Heart left ventricle (tissue), 16 donors: Measurements from ENCODE around the gene KIF4B. TPM values are rescaled to one million over a fixed set of nuclear protein-coding genes. Genes with fewer than 3 reads are reported as not detected.
"Not testable (repeated sequence)": the region's sequence is repeated elsewhere in the genome, so short reads cannot be mapped to it uniquely, and the experiment has no call there.

Experiments used
- ATAC-seq, 4 donors: fragments of 200-7000 bp; cut with Tn5 transposase; one replicate each; pipeline ENCODE4 v1.9.1; 2020 to 2022; ENCODE audit warnings: moderate library complexity in 4 of 4, mild to moderate bottlenecking in 3 of 4, moderate number of reproducible peaks in 1 of 4
- DNase-seq, 5 donors: peaks; one replicate each; pipeline ENCODE4 v3.0.0-alpha.2; 2020
- H3K27ac ChIP-seq, 12 donors: fragments of 200-600 bp; sonication (generic) in 4 of 12; one replicate each; pipeline versions ENCODE4 v1.5.0 to v1.8.0; 2016 to 2022; ENCODE audit warnings: mild to moderate bottlenecking in 2 of 12
- H3K27me3 ChIP-seq, 9 donors: fragments of 200-600 bp; sonication (generic) in 2 of 9; one replicate each; pipeline versions ENCODE4 v1.5.1 to v1.8.0; 2016 to 2022; ENCODE audit warnings: mild to moderate bottlenecking in 3 of 9
- H3K36me3 ChIP-seq, 9 donors: fragments of 200-600 bp; sonication (generic) in 2 of 9; one replicate each; pipeline versions ENCODE4 v1.5.0 to v1.8.0; 2018 to 2022; ENCODE audit warnings: mild to moderate bottlenecking in 2 of 9
- H3K4me1 ChIP-seq, 12 donors: fragments of 200-600 bp; sonication (generic) in 4 of 12; one replicate each; pipeline versions ENCODE4 v1.5.0 to v1.8.0; 2016 to 2022; ENCODE audit warnings: mild to moderate bottlenecking in 3 of 12
- H3K4me3 ChIP-seq, 12 donors: fragments of 200-600 bp; sonication (generic) in 4 of 12; one replicate each; pipeline versions ENCODE4 v1.5.0 to v1.8.0; 2017 to 2022; ENCODE audit warnings: mild to moderate bottlenecking in 9 of 12, moderate library complexity in 4 of 12
- H3K9me3 ChIP-seq, 12 donors: fragments of 200-600 bp; sonication (generic) in 4 of 12; one replicate each; pipeline versions ENCODE4 v1.5.0 to v1.8.0; 2016 to 2022; ENCODE audit warnings: mild to moderate bottlenecking in 1 of 12
- POLR2A ChIP-seq, 2 donors: fragments of 450-650 bp; IDR thresholded peaks; one replicate each; pipeline ENCODE4 v1.6.1; 2017; ENCODE audit warnings: antibody characterized with exemption in 2 of 2, mild to moderate bottlenecking in 2 of 2, moderate library complexity in 2 of 2
- WGBS, 4 donors: extraction: QIAGEN DNeasy Blood & Tissue Kit in 2 of 4; methylation state at CpG; one replicate each; pipeline versions ENCODE4 v1.1.5 to v1.1.7; 2013 to 2018; 5-methylcytosine and 5-hydroxymethylcytosine counted together
- intact Hi-C, 10 donors: fragments of 100-400 bp; cut with DNase I; formaldehyde crosslinking; loops; one replicate each; pipeline versions ENCODE4 v1.11.1 to v1.14.2; 2022
- polyA plus RNA-seq, 2 donors: library from polyadenylated mRNA; stranded (reverse); fragments of 200-250 nt; gene quantifications; one replicate each; pipeline ENCODE4 v1.2.3, GENCODE V29; 2013
- total RNA-seq, 9 donors: library from RNA; depleted of rRNA in 2 of 9; stranded (reverse); fragments of >200 nt in 2 of 9; fragmentation: NEBNext Ultra II Directional in 3 of 9; extraction: Animal tissue kit (Norgen Biotek cat#: 25700) in 3 of 9; gene quantifications; one replicate each; pipeline versions ENCODE4 v1.1.0 to v1.2.4, GENCODE V29; 2016 to 2023
- TF ChIP-seq, protein P1 (sequence below), 12 donors: fragments of 200-600 bp; sonication (generic) in 4 of 12; IDR thresholded peaks; one replicate each; pipeline versions ENCODE4 v1.5.0 to v1.8.0; 2018 to 2022; ENCODE audit warnings: antibody characterized with exemption in 12 of 12, mild to moderate bottlenecking in 5 of 12
- donor health status: ischemic (EF 13 %, LVEDD 7.1; RV severe dilation, severe dysfunction).
- donor health status: healthy with polysubstance abuse.
- donor health status: DM: no; HTN: yes; CAD: no.
- donor health status: DM: no; HTN: no; CAD: no.
- donor health status: ischemic (EF 25% LVEDD 6.9; RV normal size, moderate dysfunction).
- donor health status: ischemic (EF 25% LVEDD 5.7; RV mildly dilated, moderate dysfunction).
- donor health status: healthy.
- donor health status: DM: yes; HTN: yes; CAD: no.
- donor health status: ischemic (EF 35%, LVEDD 5.7; RV mildly dilated, moderate dysfunction).
- donor health status: nonischemic (EF 11% LVEDD 7.7; RV severe dilation, severe dysfunction).
- donor health status: DM: yes; HTN: yes; CAD: no.
- donor health status: PGD.
- donor health status: ischemic (EF 29% LVEDD 5.4; RV normal size, mild dysfunction).
- donor health status: nonischemic (EF 23%, LVEDD 6.1; RV moderate dilation, normal function).

KIF4B gene
- total and polyA plus RNA-seq, 11 donors = 0.07 to 0.21 TPM; not detected in 9

DNA sequence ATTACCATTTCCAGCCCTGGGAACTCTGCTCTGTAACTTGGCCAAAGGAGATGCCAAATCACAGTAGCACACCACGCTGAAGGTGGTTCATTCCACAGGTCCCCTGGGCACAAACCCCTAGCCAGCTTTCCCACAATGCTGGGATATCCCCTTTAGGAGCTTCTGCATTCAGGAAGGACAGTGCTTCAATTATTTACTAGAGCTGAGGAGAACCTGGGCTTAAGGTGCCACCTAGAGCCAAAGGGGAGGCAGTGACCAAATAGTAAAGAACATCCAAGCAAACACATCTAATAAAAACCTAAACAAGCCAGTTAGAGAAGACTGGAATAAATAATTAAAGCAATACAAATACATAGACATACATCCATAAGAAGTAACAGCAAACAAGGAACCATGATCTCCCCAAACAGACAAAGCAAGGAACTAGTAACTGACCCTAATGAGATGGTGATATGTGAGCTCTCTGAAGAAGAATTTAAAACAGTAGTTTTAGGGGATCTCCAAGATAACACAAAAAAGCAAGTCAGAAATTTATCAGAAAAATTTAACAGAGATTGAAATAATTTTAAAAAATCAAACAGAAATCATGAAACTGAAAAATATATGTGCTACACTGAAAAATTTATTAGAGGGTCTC lies 14.6 kb downstream of the KIF4B start:
- Histone ChIP-seq H3K9me3 (peaks cover 0 to 36% (median 10%) of the 10 kb centered on the region in 12 donors), H3K27ac (no peak overlapping the region), H3K4me1 (no peaks in the 10 kb centered on the region), H3K4me3 (no peak overlapping the region), H3K36me3 (no peaks in the 10 kb centered on the region), H3K27me3 (peaks cover 0 to 2% (median 0%) of the 10 kb centered on the region in 9 donors)
- 44 to 56% (median 52%) methylated on average over 1 of the region's 1 CpG for WGBS, 4 donors
- ATAC-seq (no peak), DNase-seq (no peak)
- intact Hi-C loops = no loop called here
- TF ChIP-seq POLR2A (IDR thresholded peaks at IDR 0.05) = no peak
- TF ChIP-seq, protein P1, sequence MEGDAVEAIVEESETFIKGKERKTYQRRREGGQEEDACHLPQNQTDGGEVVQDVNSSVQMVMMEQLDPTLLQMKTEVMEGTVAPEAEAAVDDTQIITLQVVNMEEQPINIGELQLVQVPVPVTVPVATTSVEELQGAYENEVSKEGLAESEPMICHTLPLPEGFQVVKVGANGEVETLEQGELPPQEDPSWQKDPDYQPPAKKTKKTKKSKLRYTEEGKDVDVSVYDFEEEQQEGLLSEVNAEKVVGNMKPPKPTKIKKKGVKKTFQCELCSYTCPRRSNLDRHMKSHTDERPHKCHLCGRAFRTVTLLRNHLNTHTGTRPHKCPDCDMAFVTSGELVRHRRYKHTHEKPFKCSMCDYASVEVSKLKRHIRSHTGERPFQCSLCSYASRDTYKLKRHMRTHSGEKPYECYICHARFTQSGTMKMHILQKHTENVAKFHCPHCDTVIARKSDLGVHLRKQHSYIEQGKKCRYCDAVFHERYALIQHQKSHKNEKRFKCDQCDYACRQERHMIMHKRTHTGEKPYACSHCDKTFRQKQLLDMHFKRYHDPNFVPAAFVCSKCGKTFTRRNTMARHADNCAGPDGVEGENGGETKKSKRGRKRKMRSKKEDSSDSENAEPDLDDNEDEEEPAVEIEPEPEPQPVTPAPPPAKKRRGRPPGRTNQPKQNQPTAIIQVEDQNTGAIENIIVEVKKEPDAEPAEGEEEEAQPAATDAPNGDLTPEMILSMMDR (IDR thresholded peaks at IDR 0.05) = no peak

GRCh38 chr5:155029240-155029639 lies 15.7 kb downstream of the KIF4B start:
- DNase-seq (no peak), ATAC-seq (no peak)
- H3K27ac ChIP-seq = no peak overlapping the region
- 74 to 81% (median 78%) methylated on average over 1 of the region's 1 CpG for WGBS, 4 donors
- no peak overlapping the region for H3K4me3 ChIP-seq
- no peaks in the 10 kb centered on the region for H3K36me3 ChIP-seq
- H3K9me3 ChIP-seq = peaks cover 0 to 36% (median 10%) of the 10 kb centered on the region in 12 donors
- no peak for TF ChIP-seq POLR2A (IDR thresholded peaks at IDR 0.05)
- TF ChIP-seq, protein P1 (IDR thresholded peaks at IDR 0.05) = no peak
- intact Hi-C loops = no loop called here
- no peaks in the 10 kb centered on the region for H3K4me1 ChIP-seq
- H3K27me3 ChIP-seq = peaks cover 0 to 2% (median 0%) of the 10 kb centered on the region in 9 donors

DNA sequence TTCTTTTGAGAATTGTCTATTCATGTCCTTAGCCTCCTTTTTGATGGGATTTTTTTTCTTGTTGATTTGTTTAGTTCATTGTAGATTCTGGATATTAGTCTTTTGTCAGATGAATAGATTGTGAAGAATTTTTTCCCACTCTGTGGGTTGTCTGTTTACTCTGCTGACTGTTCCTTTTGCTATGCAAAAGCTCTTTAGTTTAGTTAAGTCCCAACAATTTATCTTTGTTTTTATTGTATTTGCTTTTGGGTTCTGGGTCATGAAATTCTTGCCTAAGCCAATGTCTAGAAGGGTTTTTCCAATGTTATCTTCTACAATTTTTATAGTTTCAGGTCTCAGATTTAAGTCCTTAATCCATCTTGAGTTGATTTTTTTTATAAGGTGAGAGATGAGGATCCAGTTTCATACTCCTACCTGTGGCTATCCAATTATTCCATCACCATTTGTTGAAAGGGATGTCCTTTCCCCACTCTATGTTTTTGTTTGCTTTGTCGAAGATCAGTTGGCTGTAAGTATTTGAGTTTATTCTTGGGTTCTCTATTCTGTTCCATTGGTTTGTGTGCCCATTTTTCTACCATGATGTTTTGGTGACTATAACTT lies 20.7 kb downstream of the KIF4B start:
- H3K4me3 ChIP-seq, intact Hi-C loops, DNase-seq, H3K4me1 ChIP-seq, H3K27ac ChIP-seq, H3K36me3 ChIP-seq, H3K27me3 ChIP-seq, ATAC-seq: not testable (repeated sequence)
- peaks cover 0 to 19% (median under 1%) of the 10 kb centered on the region in 12 donors for H3K9me3 ChIP-seq
- WGBS, 4 donors = 76 to 100% (median 92%) methylated on average over 1 of the region's 1 CpG

DNA sequence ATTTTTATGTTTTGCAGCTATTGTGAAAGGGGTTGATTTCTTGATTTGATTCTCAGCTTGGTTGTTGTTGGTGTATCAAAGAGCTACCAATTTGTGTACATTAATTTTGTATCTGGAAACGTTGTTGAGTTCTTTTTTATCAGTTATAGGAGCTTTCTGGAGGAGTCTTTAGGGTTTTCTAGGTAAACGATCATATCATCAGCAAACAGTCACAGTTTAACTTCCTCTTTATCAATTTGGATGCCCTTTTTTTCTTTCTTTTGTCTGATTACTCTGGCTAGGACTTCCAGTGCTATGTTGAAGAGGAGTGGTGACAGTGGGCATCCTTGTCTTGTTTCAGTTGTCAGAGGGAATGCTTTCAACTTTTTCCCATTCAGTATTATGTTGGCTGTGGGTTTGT lies 21.5 kb downstream of the KIF4B start:
- H3K4me3 ChIP-seq, H3K27ac ChIP-seq, H3K36me3 ChIP-seq, H3K27me3 ChIP-seq, intact Hi-C loops, H3K4me1 ChIP-seq, DNase-seq, ATAC-seq: not testable (repeated sequence)
- WGBS, 4 donors = 26 to 41% (median 28%) methylated on average over 2 of the region's 2 CpGs
- peaks cover 0 to 13% (median 0%) of the 10 kb centered on the region in 12 donors for H3K9me3 ChIP-seq

- Histone ChIP-seq H3K36me3 (no peaks in the 10 kb centered on the region), H3K4me1 (no peaks in the 10 kb centered on the region), H3K27me3 (no peaks in the 10 kb centered on the region), H3K4me3 (no peak overlapping the region), H3K9me3 (no peaks in the 10 kb centered on the region), H3K27ac (no peak overlapping the region)
- intact Hi-C loops = no loop called here
- 84 to 87% (median 85%) methylated on average over 3 of the region's 3 CpGs for WGBS, 4 donors
- no peak for ATAC-seq
- no peak for TF ChIP-seq POLR2A (IDR thresholded peaks at IDR 0.05)
- TF ChIP-seq, protein P1 (IDR thresholded peaks at IDR 0.05) = no peak
- no peak for DNase-seq
These were observed 27.6 kb downstream of the KIF4B start for GRCh38 chr5:155040984-155041653.
